ENCODE results near the gene DSCAM.
"Not testable (repeated sequence)": the region's sequence is repeated elsewhere in the genome, so short reads cannot be mapped to it uniquely, and the experiment has no call there.

Gene DSCAM

DNA sequence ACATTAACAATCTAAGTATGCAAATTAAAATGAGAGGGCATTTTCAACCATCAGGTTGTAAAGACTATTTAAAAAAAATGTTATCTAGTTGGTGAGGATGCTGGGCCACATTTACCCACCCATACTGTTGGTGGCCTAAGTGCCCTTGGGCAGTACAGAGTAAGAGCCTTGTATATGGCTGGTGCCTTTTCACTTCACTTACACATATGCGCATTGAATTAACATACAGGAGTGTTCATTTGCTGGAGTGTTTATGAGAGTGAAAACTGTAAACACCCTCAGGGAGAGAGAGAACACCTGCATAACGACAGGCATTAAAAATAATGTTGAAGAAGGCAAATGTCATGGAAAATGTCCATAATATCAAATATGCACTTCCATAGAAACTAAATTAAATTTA, 552.6 kb downstream of the DSCAM start:
- no peaks in the 10 kb centered on the region for H3K4me1 Mint-ChIP-seq
- H3K4me3 Mint-ChIP-seq = no peak overlapping the region
- no peak overlapping the region for H3K27ac Mint-ChIP-seq
- DNase-seq = no peak
- ATAC-seq = no peak
- H3K27me3 Mint-ChIP-seq = peaks cover 7% of the 10 kb centered on the region
- peaks cover 0 to 13% of the 10 kb centered on the region in 2 donors for H3K9me3 Mint-ChIP-seq

DNA sequence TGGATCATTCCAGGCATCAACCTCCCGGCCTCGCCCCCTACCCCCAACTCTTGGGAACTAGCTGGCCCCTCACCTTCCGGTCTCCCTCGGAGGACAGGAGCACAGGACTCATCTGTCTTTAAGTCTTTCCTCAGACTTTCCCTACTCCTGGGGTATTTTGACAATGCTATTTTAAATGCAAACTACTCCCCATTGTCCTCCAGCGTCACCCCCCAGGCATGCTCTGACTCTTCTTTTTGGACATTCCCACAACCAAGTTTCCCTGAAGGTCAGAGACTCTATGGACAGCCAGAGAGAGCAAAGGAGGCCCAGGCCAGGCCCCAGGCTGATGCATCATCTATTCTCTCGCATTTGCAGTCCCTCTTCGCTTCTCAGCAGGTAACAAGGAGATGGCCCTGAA, 555.4 kb downstream of the DSCAM start:
- ATAC-seq (no peak), DNase-seq (no peak)
- peaks cover 0 to 7% of the 10 kb centered on the region in 2 donors for H3K9me3 Mint-ChIP-seq
- no peaks in the 10 kb centered on the region for H3K4me1 Mint-ChIP-seq
- H3K4me3 Mint-ChIP-seq = no peak overlapping the region
- peaks cover 7% of the 10 kb centered on the region for H3K27me3 Mint-ChIP-seq
- no peak overlapping the region for H3K27ac Mint-ChIP-seq

DNA sequence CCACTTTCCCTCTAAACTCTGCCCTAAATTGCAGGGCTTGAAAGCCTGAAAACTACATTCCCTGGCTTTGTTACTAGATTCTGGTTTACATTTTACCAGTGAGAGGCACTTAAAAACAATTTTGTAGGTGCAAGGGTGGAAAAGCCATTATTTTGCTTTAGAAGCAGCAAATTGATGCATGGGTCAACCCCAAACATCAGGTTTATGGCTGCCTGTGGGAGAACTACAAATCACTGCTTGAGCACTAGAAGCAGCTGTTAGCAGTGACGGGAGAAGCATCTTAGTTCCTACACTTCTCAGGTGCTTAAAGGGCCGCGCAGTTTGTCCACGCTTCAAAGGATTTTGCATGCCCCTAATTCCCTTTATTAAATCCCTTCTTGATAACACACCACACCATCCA, 562.5 kb downstream of the DSCAM start:
- no peak for DNase-seq
- Mint-ChIP-seq H3K27ac (no peak overlapping the region), H3K4me3 (no peak overlapping the region), H3K27me3 (no peaks in the 10 kb centered on the region), H3K9me3 (peaks cover 5 to 11% of the 10 kb centered on the region in 2 donors), H3K4me1 (no peaks in the 10 kb centered on the region)
- no peak for ATAC-seq

DNA sequence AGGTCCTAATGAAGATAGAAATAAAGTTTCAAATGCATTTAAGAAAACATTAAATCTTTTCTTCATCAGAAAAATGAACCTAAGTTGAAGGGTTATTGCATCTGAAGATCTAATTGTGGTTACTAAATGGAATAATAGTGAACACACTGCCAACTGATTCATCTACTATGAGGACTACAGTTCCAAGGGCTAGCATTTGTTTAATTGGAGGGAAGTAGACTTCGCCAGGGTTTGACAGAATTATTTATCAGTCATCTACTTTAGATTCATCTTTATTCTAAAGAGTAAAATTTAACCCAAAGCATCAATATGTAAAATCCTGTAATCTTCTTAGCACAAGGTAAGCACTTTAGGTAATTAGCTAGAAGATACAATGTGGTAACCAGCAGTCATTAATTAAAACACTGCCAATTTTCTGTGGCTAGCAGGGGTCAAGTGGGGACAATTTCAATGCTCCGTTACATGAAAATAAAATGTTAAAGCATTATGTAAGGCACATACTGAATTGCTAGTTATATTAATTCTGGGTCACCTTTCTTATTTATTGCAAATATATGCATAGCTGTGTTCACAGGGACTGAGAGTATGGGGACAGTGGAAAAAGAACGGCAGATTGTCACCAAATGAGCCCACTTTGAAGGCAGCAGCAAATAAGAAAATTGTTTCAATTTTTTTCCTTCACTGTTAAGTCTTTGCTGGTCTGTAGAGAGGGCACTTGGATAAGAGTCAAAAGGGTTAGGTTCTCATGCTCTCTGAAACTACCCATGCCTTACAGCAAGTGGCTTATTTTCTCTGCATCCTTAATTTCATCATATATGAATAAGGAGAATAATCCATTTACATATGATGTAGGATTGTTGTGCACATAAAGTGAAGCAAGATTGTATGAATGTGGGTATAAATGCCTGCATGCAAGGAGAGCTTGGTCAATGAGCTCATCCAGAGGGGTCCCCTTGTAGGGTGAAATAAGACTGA, 563.8 kb downstream of the DSCAM start:
- H3K27me3 Mint-ChIP-seq = no peaks in the 10 kb centered on the region
- H3K27ac Mint-ChIP-seq = no peak overlapping the region

DNA sequence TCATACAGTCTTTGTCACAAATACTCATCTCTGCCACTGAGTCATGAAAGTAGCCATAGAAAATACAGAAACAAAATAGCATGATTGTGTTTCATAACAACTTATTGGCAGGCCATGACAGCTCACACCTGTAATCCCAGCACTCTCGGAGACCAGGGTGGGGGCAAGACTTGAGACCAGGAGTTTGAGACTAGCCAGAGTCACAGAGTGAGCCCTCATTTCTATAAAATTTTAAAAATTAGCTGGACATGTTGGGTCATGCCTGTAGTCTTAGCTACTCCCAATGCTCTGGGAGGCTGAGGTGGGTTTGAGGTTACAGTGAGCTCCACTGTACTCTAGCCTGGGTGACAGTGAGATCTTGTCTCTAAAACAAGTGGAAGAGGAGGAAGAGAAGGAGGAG, 568.6 kb downstream of the DSCAM start:
- H3K4me3 Mint-ChIP-seq = no peak overlapping the region
- peak overlapping the region in 1 of 2 donors; percentile 72 for H3K27ac Mint-ChIP-seq
- no peaks in the 10 kb centered on the region for H3K27me3 Mint-ChIP-seq
- no peaks in the 10 kb centered on the region for H3K4me1 Mint-ChIP-seq
- DNase-seq (no peak), ATAC-seq (no peak)
- peaks cover 0 to 9% of the 10 kb centered on the region in 2 donors for H3K9me3 Mint-ChIP-seq

More for the DNA sequence above, 563.8 kb downstream of the DSCAM start:
- peaks cover 5 to 11% of the 10 kb centered on the region in 2 donors for H3K9me3 Mint-ChIP-seq
- no peak for ATAC-seq
- H3K4me1 Mint-ChIP-seq = no peaks in the 10 kb centered on the region
- DNase-seq = no peak
- H3K4me3 Mint-ChIP-seq = no peak overlapping the region

DNA sequence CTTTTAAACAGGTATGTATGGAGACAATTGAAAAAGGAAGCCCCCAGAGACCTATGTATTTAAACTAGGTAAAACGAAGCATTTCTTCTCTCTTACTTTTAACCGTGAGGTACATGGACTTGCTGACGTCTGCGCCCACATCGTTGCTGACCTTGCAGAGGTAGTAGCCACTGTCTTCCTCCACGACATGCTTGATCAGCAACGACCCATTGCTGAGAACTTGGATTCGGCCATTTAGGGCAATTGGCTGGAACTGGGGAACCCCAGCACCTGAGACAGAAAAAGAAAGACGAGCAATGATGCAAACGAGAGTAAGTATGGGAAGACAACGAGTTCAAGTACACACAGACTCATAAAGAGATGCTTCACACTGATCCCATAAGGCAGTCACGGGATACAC, 571.0 kb downstream of the DSCAM start:
- Mint-ChIP-seq H3K27me3 (peaks cover under 1% of the 10 kb centered on the region), H3K4me3 (no peak overlapping the region), H3K4me1 (no peaks in the 10 kb centered on the region), H3K9me3 (peaks cover 0 to 9% of the 10 kb centered on the region in 2 donors), H3K27ac (no peak overlapping the region)
- DNase-seq = no peak
- no peak for ATAC-seq

- peaks cover 10% of the 10 kb centered on the region for H3K27me3 Mint-ChIP-seq
- H3K4me1 Mint-ChIP-seq = no peaks in the 10 kb centered on the region
- DNase-seq = no peak
- peaks cover 0 to 16% of the 10 kb centered on the region in 2 donors for H3K9me3 Mint-ChIP-seq
- no peak overlapping the region for H3K27ac Mint-ChIP-seq
- no peak for ATAC-seq
- no peak overlapping the region for H3K4me3 Mint-ChIP-seq
Observed at GRCh38 chr21:40272037-40272436, 574.9 kb downstream of the DSCAM start.

GRCh38 chr21:40271164-40271563, 575.8 kb downstream of the DSCAM start:
- no peak overlapping the region for H3K27ac Mint-ChIP-seq
- no peak for ATAC-seq
- peaks cover 10% of the 10 kb centered on the region for H3K27me3 Mint-ChIP-seq
- H3K9me3 Mint-ChIP-seq = peaks cover 0 to 14% of the 10 kb centered on the region in 2 donors
- no peak for DNase-seq
- H3K4me1 Mint-ChIP-seq = no peaks in the 10 kb centered on the region
- H3K4me3 Mint-ChIP-seq = no peak overlapping the region

DNA sequence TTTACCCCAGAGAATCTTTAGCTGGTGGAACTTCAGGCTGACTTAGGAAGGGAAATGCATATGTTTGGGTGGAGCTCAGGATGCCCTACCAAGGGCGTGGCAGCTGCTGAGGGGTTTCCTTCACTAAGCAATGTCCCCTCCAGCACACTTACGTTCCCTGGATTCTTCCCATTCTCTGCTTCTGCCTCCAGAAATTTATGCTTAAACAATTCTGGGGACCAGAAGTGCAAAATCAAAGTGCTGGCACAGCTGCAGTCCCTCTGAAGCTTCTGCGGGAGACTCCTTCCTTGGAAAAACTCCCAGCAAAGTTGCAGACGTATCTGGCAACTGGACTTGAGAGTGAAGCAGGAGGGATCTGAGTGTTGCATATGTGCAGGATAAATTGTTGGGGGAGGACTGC, 576.9 kb downstream of the DSCAM start:
- Mint-ChIP-seq H3K4me3 (no peak overlapping the region), H3K4me1 (no peaks in the 10 kb centered on the region), H3K27me3 (peaks cover 10% of the 10 kb centered on the region), H3K27ac (no peak overlapping the region), H3K9me3 (peaks cover 0 to 7% of the 10 kb centered on the region in 2 donors)
- no peak for DNase-seq
- no peak for ATAC-seq

GRCh38 chr21:40269239-40269638, 577.7 kb downstream of the DSCAM start:
- Mint-ChIP-seq H3K27ac (no peak overlapping the region), H3K4me3 (no peak overlapping the region), H3K27me3 (peaks cover 10% of the 10 kb centered on the region), H3K9me3 (peaks cover 0 to 7% of the 10 kb centered on the region in 2 donors), H3K4me1 (no peaks in the 10 kb centered on the region)
- DNase-seq (no peak), ATAC-seq (no peak)

DNA sequence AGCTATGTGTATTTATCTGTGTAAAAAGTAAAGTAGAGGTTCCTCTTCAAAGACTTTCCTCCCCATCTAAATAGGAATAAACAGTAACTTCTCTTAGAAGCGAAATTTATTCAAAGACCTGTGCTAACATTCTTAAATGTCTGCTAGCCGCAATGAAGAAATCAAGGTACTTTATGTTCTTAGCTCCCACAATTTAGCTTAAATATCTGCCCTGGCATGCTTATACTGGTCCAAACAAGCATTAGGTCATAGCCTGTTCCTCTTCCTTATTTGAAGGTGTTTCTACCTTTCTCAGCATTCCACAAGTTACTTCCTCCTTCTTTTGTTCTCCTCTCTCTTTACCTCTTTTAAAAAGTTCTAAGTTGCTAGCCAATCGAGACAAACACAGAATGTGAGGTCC, 588.5 kb downstream of the DSCAM start:
- H3K4me1 Mint-ChIP-seq, H3K9me3 Mint-ChIP-seq, H3K27ac Mint-ChIP-seq, H3K27me3 Mint-ChIP-seq, ATAC-seq, DNase-seq, H3K4me3 Mint-ChIP-seq: not testable (repeated sequence)

- Mint-ChIP-seq H3K27ac (no peak overlapping the region), H3K4me3 (no peak overlapping the region), H3K9me3 (peaks cover 0 to 8% of the 10 kb centered on the region in 2 donors), H3K4me1 (no peaks in the 10 kb centered on the region), H3K27me3 (no peaks in the 10 kb centered on the region)
- DNase-seq = no peak
- no peak for ATAC-seq
Observed at GRCh38 chr21:40257342-40257741, 589.6 kb downstream of the DSCAM start.

- DNase-seq (no peak), ATAC-seq (no peak)
- Mint-ChIP-seq H3K4me3 (no peak overlapping the region), H3K4me1 (no peaks in the 10 kb centered on the region), H3K27me3 (no peaks in the 10 kb centered on the region), H3K9me3 (peaks cover 8 to 19% of the 10 kb centered on the region in 2 donors), H3K27ac (no peak overlapping the region)
Observed at GRCh38 chr21:40255518-40256444, 591.2 kb downstream of the DSCAM start.

GRCh38 chr21:40254540-40255465, 592.2 kb downstream of the DSCAM start:
- Mint-ChIP-seq H3K27me3 (no peaks in the 10 kb centered on the region), H3K27ac (no peak overlapping the region), H3K9me3 (peaks cover 8 to 21% of the 10 kb centered on the region in 2 donors), H3K4me1 (no peaks in the 10 kb centered on the region), H3K4me3 (no peak overlapping the region)
- ATAC-seq (no peak), DNase-seq (no peak)

DNA sequence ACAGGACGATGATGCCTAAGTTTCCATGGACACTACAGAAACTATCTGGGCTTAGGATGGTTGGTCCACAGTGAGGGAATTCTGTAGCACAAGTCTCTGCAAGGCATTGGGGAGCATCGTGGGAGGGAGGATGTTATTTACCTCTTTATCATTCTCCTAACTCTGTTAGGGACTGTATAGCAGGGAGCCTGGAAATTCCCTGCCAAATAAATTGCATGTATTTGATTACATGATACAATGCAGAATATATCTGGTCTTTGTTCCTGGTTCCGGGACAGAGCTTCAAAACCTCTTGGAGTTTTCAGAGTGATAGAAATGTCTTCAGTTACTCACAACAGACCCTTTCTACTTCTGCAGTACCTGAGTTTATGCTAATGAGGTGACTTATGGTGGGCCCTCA, 593.8 kb downstream of the DSCAM start:
- Mint-ChIP-seq H3K9me3 (peaks cover 15 to 37% of the 10 kb centered on the region in 2 donors), H3K27me3 (no peaks in the 10 kb centered on the region), H3K4me1 (no peaks in the 10 kb centered on the region), H3K27ac (no peak overlapping the region), H3K4me3 (no peak overlapping the region)
- DNase-seq = no peak
- no peak for ATAC-seq
